ENCODE results near the gene CTNNA2.
"Not testable (repeated sequence)": the region's sequence is repeated elsewhere in the genome, so short reads cannot be mapped to it uniquely, and the experiment has no call there.

Gene CTNNA2

DNA sequence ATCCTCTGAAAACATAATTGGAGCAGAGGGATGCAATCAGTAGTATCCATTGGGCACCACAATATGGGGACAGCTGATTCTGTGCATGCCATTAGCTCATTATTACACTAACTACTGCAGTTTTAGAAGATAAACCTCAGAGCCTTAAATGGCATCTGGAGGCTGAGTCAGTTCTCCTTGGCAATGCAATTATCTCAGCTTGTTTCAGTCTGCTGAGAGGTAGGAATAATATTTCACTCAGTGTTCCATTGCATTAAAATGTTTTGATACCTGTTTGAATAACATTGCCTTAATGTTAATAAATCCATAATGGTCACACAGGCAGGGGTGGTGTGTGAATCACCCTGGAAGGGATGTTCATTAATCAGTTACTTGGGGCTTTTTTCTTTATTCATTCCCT, 482.1 kb downstream of the CTNNA2 start:
- no peak for DNase-seq

DNA sequence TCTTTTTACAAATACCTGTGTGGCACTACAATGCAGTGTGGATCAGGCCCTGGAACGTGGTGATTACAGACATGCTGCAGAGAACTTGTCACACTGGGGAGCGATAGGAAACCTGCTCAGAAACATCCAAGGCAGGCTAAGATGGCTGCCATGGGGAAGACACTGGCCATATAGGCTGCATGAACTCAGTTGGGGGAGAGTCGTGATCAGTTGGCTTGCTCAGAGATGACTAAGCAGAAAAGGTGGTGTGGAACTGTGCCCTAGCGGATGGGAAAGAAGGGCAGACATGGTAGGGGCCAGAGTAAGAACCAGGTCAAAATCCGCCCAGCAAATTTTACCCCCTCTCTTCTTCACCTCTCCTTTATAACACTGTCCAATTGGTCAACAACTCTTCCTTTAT, 483.9 kb downstream of the CTNNA2 start:
- DNase-seq: no peak

DNA sequence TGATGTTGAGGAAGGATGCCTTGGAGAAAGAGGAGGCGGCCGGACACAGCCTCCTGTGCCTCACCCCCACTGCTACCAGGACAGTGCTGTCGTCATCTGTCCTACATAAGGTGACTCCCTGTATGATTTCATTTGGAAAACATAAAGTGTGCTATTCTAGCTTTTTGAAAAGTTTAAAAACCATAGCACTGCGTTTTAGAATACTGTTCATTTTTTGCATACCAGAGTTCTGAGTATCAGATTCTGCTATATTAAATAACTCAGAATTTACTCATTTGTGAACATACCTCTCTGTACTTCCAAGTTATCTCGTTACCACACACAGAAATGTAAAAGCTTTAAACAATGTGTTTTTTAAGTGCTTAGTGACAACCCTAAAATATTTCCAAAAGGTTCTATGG, 488.9 kb downstream of the CTNNA2 start:
- no peak for DNase-seq

DNA sequence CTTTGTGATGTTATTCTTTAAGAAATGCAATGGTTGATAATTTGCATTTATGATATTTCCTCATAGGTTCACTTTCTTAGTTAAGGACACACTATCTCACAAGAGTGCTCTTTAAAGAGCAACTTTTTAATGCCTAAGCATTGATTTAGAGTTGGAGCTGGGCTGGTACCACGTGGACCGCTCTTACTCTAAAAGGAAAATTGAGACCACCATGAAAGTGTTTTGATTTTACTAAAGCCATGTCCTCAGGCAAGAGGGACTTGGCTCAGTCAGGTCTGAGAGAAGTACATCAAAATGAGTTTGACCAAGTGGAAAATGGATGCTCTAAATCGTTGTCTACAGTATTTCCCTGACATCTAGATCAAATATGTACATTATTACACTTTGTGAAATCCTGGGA, 489.3 kb downstream of the CTNNA2 start:
- no peak for DNase-seq

DNA sequence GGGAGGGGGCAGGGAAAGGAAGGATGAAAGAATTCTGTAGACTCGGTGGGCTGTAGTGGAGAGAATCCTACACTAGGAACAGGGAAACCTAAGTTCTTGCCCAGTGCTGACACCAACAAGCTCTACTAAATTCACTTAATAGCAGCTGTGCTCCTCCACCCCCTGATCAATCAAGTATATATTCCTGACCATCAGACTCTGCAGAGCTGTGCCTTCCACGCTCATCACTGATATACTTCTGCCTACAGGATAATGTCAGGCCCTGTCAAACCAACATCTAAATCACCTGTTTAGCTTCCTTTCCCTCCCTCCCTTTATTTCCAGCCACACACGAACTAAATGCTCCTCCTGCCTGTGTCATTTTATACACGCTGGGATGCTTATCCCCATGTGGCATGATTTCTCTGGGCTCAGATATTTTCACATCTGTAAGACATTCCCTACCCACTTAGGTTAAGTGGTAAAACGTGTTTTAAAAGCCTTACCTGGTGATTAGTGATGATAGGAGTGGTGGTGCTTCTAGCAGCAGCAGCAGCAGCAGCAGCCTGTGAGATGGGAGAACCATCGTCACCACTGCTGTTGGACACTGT, 489.8 kb downstream of the CTNNA2 start:
- no peak for DNase-seq

DNA sequence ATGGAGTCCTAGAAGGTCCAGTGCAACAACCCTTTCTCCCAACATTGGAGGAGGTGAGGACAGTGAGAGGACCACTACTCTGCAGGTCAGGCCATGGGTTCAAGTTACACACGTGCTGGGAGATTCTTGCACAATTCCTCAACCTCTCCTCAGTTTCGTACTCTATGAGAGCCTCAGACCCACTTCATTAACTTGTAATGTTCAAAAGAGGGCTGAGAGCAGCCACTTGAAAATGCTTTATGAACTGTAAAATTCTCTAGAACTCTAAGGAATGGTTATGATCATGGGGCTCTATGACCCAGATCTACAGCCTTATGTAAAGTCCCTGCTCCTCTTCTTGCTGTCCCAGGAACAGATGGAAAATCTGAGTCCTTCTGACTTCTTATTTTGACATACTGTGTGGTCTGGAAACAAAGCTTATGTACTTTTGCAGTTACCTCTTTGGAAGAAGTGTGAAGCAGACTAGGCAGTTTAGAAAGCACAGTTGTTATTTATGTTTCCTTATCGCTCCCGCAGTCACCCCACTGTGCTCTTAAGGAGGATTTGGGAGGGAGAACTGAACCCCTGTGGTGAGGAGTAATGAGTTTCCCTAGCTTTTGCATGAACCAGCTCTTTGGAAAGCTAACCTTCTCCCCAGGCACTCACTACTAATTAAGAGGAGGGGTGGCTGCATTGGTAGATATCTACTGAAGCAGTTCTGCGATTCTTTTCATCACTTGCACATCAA, 495.1 kb downstream of the CTNNA2 start:
- no peak for DNase-seq

DNA sequence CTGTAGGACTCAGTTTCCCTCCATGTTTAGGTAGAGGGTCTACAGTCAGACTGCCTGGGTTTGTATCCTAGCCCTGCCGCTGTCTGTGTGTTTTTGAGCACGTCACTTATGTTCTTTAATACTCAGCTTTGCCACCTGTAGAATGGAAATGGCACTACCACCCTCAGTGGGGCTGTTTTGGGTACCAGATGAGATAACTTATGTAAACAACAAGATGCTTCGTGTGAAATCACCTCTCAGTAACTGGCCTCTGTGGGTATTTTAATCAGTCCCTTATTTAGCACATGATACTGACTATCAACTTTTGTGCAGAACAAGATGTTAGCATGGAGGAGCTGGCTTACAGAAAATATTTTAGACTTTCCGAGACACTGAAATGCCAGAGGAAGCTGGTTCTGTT, 495.7 kb downstream of the CTNNA2 start:
- no peak for DNase-seq

DNA sequence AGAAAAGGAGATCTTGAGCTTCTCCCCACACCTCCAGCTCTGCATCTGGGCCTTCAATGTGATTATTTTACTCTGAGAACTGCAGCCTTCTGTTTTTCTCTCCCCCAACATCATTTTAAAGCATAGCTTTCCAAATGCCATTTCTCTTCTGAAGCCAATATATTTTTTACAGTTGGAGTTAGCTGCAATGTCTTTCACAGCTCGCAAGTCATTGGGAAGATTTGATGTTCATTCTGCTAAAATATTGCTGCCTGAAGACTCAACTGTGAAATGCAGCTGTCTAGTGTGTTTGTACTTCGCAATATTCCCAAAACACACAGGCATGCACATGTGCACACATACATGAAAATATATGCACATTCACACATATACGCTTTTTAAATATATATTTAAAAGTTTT, 496.4 kb downstream of the CTNNA2 start:
- DNase-seq: no peak

DNA sequence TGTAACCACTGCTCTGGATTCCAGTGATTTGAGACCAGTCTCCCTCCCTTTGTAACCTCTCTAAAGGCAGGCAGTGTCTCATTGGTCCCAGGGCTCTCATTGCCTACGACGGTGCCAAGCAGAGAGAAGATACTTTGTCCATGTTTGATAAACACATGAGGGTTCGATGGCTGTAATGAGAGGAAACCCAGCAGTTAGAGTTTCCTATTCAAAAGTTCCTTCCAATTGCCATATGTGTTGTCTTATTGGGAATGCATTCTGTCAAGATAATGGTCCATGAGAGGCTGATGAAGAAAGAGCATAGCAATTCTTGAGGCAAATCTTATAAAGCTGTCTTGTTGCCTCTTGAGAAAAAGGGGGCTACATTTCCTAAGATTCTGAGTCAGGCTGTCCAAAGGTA, 499.2 kb downstream of the CTNNA2 start:
- DNase-seq: no peak

DNA sequence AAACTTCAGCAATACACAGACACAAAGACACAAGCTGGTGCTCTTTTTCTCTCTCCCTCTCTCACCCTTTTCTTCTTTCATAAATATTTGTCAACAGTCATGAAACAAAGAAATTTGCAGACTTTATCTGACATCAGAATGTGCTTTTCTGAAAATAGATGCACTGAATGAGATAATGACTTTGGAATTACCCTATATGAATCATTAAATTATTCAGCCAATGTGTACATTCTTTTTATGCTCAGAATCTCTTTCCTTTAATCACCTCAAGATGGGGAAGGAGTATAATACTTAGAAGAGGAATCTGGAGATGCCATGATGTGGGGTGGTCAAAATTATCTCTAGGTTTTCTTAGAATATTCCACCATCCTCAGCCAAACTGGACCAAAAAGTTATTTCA, 501.8 kb downstream of the CTNNA2 start:
- no peak for DNase-seq

DNA sequence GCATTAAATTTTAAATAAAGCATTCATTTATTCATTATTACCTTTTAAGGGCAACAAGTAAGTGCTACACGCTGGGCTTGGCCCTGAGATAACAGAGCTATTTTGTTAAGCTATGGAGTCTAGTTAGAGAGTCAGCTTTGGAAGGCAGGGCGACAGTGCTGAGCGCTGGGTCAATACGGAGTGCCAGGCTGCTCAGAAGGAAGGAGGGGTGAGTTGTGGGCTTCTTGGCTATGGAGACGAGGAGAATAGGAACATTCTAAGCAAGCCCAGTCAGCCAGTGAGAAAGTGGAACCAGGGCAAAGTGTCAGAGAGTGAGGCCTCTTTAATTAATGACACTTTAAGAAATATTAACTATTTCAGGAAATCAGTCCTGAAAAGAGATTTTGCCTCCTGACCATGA, 503.3 kb downstream of the CTNNA2 start:
- no peak for DNase-seq

DNA sequence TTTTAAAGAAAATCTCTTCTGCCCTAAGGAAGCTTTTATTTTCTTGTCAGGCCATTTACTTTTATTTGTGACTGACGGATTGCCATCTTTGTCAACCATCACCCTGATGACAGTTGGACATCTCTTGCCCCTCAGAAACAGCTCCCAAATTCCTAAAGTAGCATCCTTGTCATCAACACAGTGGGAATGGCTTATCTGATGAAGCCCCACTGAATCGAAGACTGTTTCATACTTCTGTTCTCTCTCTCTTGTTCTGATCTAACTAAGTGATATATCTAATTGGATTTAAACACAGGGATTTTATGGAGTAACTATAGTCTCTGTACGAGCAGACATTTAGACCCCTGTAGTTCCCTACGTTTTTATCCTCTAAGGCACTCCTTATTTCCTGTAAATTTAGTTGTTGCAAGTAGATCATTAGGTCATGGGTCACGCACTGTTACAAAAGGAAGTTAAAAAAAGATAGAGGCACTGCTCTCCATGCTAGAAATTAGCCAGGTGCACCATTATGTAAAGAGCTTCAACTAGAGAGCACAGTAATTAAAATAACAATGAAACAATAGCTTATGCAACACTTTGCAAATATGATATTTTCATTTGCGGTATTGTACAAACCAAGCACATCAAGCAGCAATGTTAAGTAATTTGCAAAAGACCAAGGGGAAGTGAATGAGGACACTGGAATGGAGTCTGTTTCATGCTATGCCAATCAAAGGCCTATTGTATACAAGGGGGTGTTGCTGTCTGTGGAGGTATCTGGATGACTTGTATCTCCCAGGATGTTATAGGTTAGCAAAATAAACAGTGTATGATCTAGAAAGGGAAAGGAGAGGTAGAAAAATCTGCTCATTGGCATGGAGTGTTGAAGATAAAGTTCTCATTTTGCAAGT, 507.0 kb downstream of the CTNNA2 start:
- DNase-seq: no peak

DNA sequence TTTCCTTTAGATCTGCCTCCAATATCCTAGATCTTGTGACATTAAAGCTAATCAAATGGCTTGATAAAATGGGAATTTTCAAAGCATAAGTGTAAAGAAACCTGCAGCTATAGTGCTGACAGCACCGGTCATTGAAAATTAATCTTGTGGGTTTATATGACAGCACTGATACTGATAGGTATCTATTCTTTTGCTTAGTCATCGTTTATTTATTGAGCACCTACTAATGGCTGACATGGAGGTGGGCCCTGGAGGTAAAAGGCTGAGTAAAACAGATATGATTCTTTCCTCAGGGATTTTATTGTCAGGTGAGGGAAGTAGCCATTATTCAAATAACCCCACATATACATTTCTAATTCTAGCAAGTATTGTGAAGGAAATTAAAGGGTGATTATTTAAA, 509.2 kb downstream of the CTNNA2 start:
- no peak for DNase-seq

DNA sequence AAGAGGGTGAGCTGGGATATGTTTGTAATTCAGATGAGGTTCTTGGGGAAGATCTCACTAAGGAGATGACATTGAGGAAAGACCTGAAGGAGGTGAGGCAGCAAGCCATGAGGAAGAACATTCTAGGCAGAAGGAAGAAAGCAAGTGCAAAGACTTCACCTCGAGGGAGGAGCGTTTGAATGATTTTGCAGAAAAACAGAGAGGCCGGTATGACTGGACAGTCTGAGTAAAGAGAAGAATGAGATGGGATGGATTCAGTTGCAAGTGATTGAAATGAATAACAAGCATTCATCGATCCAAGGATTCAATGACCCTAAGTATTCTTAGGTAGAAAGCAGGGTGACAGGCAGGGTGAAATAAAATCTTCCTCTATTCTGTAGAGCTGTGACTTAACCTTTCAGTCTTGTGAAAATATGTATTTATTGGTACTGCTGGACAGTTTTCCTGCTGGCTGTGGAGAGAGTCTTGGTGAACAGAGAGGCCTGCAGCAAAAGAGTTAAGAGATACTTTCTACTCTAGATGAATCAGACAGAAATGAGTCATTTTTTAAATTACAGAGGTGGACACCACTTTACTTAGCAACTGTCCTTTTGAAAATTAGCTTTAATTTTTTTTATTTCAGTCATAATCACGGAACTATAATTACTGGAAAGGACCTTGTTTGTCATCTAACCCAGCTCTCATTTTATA, 513.3 kb downstream of the CTNNA2 start:
- DNase-seq: no peak

DNA sequence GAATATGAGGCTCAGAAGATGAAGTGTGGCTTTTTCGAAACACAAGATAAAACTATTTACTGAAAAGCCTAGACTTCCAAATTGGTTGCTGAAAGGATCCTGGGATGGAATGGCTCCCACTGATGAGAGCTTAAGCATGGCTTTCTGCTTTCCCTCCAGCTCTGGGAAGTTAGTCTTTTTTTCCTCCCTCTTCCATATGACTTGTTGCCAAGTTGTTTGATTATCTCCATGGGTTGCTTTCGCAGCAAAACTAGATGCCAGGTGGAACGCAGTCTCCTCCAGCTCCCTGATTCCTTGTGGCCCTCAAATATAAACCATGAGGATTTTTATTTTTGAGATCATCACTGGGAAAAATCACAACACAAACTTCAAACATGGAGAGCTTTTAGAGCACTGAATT, 515.2 kb downstream of the CTNNA2 start:
- DNase-seq: no peak

DNA sequence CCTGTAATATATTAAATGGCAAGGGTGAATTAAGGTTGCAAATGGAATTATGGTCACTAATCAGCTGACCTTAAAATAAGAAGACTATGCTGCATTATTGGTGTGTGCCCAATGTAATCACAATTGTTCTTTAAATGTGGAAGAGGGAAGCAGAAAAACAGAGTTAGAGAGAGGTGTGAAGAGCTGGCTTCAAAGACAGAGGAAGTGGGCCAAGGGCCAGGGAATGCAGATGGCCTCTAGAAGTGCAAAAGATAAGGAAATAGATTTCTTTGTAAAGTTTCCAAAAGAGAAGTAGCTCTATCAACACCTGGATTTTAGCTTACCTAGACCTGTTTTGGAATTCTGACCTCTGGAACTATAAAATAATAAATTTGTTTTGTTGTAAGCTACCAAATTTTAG, 515.7 kb downstream of the CTNNA2 start:
- no peak for DNase-seq

DNA sequence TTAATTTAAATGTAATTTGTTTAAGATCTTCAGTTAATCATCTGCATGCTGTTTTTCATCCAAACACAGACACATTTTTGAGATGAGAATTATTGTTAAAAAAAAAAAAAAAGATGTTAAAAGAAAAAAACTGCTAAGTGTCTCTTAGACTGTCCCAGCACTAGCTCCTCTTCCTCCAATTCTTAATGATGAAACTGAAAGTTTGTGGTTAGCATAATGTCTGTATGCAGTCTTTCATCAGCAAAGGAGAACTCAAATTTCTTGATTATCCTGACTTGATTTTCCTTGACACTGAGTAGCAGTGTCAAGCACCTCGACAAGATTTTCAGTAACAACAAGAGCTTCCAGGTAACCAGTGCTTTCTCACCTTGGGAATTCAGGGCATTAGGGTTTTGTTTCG, 517.3 kb downstream of the CTNNA2 start:
- DNase-seq: no peak

DNA sequence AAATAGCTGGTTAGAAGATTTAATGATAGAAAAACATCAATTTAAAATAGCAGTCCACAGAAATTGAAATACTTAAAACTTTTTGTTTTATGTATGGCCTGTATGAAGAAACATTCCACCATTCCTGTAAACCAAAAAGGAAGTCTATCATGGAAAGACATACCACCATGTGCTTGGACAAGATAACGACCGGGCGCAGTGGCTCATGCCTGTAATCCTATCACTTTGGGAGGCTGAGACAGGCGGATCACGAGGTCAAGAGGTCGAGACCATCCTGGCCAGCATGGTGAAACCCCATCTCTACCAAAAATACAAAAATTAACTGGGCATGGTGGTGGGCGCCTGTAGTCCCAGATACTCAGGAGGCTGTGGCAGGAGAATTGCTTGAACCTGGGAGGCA, 519.8 kb downstream of the CTNNA2 start:
- not testable (repeated sequence) for DNase-seq

DNA sequence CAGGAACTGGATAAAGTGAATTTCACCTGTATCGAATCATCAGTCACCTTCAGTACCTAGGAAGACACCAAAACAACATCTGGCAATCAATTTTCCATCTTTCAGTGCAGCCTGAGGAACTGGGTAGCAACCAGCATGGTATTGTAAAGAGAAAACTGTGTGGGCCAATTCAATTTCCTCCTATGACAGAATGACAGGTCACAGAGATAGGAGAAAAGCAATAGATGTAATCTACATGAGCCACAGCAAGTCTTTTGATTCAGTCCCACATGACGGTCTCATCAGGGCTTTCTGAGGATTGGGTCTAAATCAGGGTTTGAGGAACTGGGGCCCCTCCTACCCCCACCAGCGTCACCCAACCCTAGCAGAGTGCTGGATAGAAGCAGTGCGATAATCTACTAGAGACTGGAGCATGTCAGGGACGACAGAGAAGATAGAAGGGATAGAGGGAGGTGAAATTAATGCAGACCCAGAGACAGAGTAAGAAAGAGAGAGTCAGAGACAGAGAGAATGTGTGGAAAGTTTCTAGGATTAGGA, 523.0 kb downstream of the CTNNA2 start:
- DNase-seq: no peak

DNA sequence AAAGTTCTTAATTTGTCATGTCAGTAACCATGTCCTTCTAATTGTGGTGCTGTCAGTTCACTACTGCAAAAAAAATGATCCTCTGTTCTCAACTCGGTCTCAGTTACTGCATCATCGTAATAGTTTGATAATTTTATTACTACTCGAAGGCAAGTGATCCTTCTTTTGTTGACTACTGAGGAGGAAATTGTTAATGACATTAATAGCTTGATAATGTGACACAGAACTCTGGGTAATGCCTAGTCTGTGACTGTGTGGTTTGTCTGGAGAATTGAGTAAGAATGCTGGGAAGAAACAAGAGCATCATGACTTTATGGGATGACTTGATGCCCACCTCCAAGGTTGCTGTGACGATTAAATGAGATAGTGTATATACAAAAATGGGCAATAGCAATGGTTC, 524.5 kb downstream of the CTNNA2 start:
- DNase-seq: no peak

DNA sequence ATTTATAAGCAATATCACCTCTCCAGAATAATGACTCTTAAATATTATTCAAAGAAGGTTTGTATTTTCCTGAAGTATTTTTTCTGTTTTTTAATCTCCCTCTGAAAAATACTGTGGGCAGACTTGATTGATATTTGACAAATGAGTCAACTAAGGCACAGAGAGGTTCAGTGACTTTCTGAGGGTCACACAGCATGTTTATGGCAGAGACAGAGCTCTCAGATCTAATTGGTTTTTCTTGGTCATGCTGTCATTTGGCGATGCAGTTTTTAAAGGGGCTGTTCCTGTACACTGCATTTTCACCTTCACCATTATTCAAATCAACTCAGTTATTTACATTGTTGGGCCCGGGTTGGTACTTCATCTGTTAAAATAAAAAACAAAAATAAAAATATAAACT, 527.4 kb downstream of the CTNNA2 start:
- no peak for DNase-seq

DNA sequence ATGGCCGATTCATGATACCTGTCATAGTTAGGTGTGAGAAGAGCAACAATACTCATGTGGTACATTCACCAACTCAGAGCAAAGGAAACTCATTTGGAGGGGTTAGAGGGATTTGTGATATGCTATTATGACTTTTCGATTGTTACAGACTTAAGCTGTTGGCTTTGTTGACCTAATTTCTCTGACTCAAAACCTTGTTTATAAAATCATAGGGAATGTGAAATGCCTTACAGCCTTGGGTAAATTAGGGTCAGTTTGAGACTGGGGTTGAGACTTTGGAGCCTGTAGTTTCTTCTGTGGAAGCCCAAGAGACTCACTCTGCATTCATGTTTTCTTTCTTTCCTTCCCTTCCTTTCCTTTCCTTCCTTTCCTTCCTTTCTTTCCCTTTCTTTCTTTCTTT, 529.8 kb downstream of the CTNNA2 start:
- no peak for DNase-seq

DNA sequence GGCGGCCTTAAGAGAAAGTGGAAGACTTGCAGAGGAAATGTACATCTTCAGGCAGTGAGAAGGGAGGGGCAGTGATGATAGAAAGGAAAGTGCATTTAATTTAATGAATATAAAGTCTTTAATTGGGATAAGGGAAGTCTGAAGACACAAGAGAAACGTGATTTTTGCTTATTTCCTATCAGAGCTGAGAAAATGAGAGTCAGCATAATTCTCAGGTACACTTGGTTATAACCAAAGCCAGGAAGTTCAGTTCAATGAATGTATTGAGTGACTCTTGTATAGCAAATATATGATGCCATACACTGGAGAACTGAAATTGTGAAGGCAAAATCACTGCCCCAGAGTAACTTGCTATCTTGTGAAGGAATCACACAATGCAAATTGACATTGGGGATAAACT, 535.4 kb downstream of the CTNNA2 start:
- DNase-seq: no peak

Data from NCI-H2029 treated with DMSO at 0.1 percent for 48 hours (cell line).